Nucleus accumbens (tissue), 56 donors: ENCODE data around the gene KCNJ12.
"Not testable (repeated sequence)": the region's sequence is repeated elsewhere in the genome, so short reads cannot be mapped to it uniquely, and the experiment has no call there.

Experiments used
- DNase-seq, 56 donors: peaks; one replicate each; lab custom pipeline; 2025; lab: John Stamatoyannopoulos, UW

Gene KCNJ12

GRCh38 chr17:21404539-21404938 lies 28.4 kb downstream of the KCNJ12 start:
- not testable (repeated sequence) for DNase-seq

GRCh38 chr17:21404956-21405731 lies 29.0 kb downstream of the KCNJ12 start:
- not testable (repeated sequence) for DNase-seq

- not testable (repeated sequence) for DNase-seq
Measured at GRCh38 chr17:21405904-21406400, 29.8 kb downstream of the KCNJ12 start.

- DNase-seq: not testable (repeated sequence)
Measured at GRCh38 chr17:21406616-21407404, 30.7 kb downstream of the KCNJ12 start.

GRCh38 chr17:21407752-21408151 lies 31.6 kb downstream of the KCNJ12 start:
- DNase-seq: not testable (repeated sequence)

- DNase-seq: not testable (repeated sequence)
Measured at GRCh38 chr17:21408224-21408623, 32.1 kb downstream of the KCNJ12 start.

- not testable (repeated sequence) for DNase-seq
Measured at GRCh38 chr17:21408766-21409300, 32.7 kb downstream of the KCNJ12 start.

- not testable (repeated sequence) for DNase-seq
Measured at GRCh38 chr17:21409388-21409787, 33.2 kb downstream of the KCNJ12 start.

GRCh38 chr17:21409971-21410370 lies 33.8 kb downstream of the KCNJ12 start:
- DNase-seq: not testable (repeated sequence)

GRCh38 chr17:21410371-21410770 lies 34.2 kb downstream of the KCNJ12 start:
- not testable (repeated sequence) for DNase-seq

GRCh38 chr17:21410906-21411678 lies 34.9 kb downstream of the KCNJ12 start:
- DNase-seq: not testable (repeated sequence)

- DNase-seq: not testable (repeated sequence)
Measured at GRCh38 chr17:21411679-21412205, 35.6 kb downstream of the KCNJ12 start.

GRCh38 chr17:21412207-21412681 lies 36.1 kb downstream of the KCNJ12 start:
- DNase-seq: not testable (repeated sequence)

GRCh38 chr17:21413570-21414279 lies 37.6 kb downstream of the KCNJ12 start:
- DNase-seq: peak in 7 of 56 donors; percentile 6 to 35 (median 13)

- not testable (repeated sequence) for DNase-seq
Measured at GRCh38 chr17:21414616-21415015, 38.5 kb downstream of the KCNJ12 start.

GRCh38 chr17:21415166-21415990 lies 39.2 kb downstream of the KCNJ12 start:
- DNase-seq: not testable (repeated sequence)

GRCh38 chr17:21416471-21416981 lies 40.4 kb downstream of the KCNJ12 start:
- not testable (repeated sequence) for DNase-seq

GRCh38 chr17:21417349-21417748 lies 41.2 kb downstream of the KCNJ12 start:
- not testable (repeated sequence) for DNase-seq
